Measurements from ENCODE around the gene AGBL4. TPM values are rescaled to one million over a fixed set of nuclear protein-coding genes. Genes with fewer than 3 reads are reported as not detected.

Gene AGBL4
- total RNA-seq, 1 donor from 2014 or later, result not detected

- TF ChIP-seq CTCF (IDR thresholded peaks at IDR 0.05), result no peak
- Histone ChIP-seq H3K9me3 (no peaks in the 10 kb centered on the region), H3K4me1 (no peaks in the 10 kb centered on the region), H3K27ac (no peak overlapping the region), H3K4me3 (no peak overlapping the region), H3K36me3 (no peaks in the 10 kb centered on the region), H3K27me3 (no peaks in the 10 kb centered on the region)
- no peak for ATAC-seq
- no peak for DNase-seq
- intact Hi-C loops (cut with DNase I), result no loop called here
Observed at GRCh38 chr1:48853006-48853405, 1170.7 kb downstream of the AGBL4 start.

GRCh38 chr1:48851638-48852037 is 1172.1 kb downstream of the AGBL4 start:
- no peaks in the 10 kb centered on the region for H3K27me3 ChIP-seq
- intact Hi-C loops (cut with DNase I), result no loop called here
- H3K4me3 ChIP-seq, result no peak overlapping the region
- no peak for TF ChIP-seq CTCF (IDR thresholded peaks at IDR 0.05)
- no peaks in the 10 kb centered on the region for H3K4me1 ChIP-seq
- no peaks in the 10 kb centered on the region for H3K36me3 ChIP-seq
- DNase-seq (no peak), ATAC-seq (no peak)
- no peak overlapping the region for H3K27ac ChIP-seq
- no peaks in the 10 kb centered on the region for H3K9me3 ChIP-seq

GRCh38 chr1:48848035-48848434 is 1175.7 kb downstream of the AGBL4 start:
- no peak for TF ChIP-seq CTCF (IDR thresholded peaks at IDR 0.05)
- H3K4me1 ChIP-seq, result no peaks in the 10 kb centered on the region
- no peak overlapping the region for H3K4me3 ChIP-seq
- ATAC-seq (no peak), DNase-seq (no peak)
- no peaks in the 10 kb centered on the region for H3K9me3 ChIP-seq
- H3K36me3 ChIP-seq, result no peaks in the 10 kb centered on the region
- H3K27ac ChIP-seq, result no peak overlapping the region
- no peaks in the 10 kb centered on the region for H3K27me3 ChIP-seq
- intact Hi-C loops (cut with DNase I), result no loop called here

GRCh38 chr1:48846441-48846840 is 1177.3 kb downstream of the AGBL4 start:
- intact Hi-C loops (cut with DNase I), result no loop called here
- Histone ChIP-seq H3K4me1 (no peaks in the 10 kb centered on the region), H3K9me3 (no peaks in the 10 kb centered on the region), H3K27ac (no peak overlapping the region), H3K36me3 (no peaks in the 10 kb centered on the region), H3K4me3 (no peak overlapping the region), H3K27me3 (no peaks in the 10 kb centered on the region)
- no peak for DNase-seq
- TF ChIP-seq CTCF (IDR thresholded peaks at IDR 0.05), result no peak
- no peak for ATAC-seq

DNA sequence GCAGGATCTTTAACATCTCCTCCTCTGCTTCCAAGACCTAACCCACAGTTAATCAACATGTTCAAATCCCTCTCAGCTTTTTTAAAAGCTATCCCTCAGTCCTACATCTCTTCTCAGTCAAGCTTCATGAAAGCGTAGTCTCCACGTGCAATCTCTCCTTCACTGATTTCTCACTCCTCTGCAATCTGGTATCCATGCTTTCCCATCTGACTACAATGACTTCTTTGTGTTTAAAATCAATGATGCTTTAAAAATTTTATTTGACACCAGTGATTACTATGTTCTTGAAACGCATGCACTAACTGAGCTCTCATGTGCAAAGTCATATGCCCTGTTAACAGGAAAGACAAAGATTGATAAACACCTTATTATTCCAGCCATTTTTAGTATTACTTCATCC is 1179.6 kb downstream of the AGBL4 start:
- no peaks in the 10 kb centered on the region for H3K9me3 ChIP-seq
- peaks cover 4% of the 10 kb centered on the region for H3K27me3 ChIP-seq
- no peaks in the 10 kb centered on the region for H3K36me3 ChIP-seq
- no peak overlapping the region for H3K4me3 ChIP-seq
- no peak overlapping the region for H3K27ac ChIP-seq
- no peak for DNase-seq
- no peaks in the 10 kb centered on the region for H3K4me1 ChIP-seq
- ATAC-seq, result no peak
- intact Hi-C loops (cut with DNase I), result no loop called here
- no peak for TF ChIP-seq CTCF (IDR thresholded peaks at IDR 0.05)

DNA sequence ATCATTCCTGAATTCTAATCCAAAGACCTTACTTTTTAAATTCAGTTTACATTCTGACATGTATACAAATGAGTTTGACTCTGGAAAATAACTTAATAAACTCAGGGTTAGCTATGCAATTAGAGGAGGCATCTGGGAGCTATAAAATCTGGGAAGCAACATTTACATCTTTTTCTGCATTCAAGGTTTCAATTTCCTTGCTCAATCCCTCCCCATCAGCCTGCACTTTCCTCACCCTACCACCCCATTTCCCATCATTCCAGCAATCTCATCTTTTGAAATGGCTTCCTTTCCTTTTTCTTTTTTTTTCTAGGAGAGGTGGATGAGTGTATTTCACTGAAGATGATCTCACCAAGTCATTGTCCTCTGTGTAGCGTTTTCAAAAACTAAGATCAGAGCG is 1181.8 kb downstream of the AGBL4 start:
- no peak for TF ChIP-seq CTCF (IDR thresholded peaks at IDR 0.05)
- no peaks in the 10 kb centered on the region for H3K9me3 ChIP-seq
- H3K27me3 ChIP-seq, result peaks cover 4% of the 10 kb centered on the region
- intact Hi-C loops (cut with DNase I), result no loop called here
- H3K4me1 ChIP-seq, result no peaks in the 10 kb centered on the region
- no peaks in the 10 kb centered on the region for H3K36me3 ChIP-seq
- no peak overlapping the region for H3K4me3 ChIP-seq
- H3K27ac ChIP-seq, result no peak overlapping the region
- ATAC-seq, result no peak
- DNase-seq, result no peak

All from upper lobe of right lung (tissue), 1 donor.